IMR-90 (cell line): Measurements from ENCODE around the gene ARHGAP10. TPM values are rescaled to one million over a fixed set of nuclear protein-coding genes. Genes with fewer than 3 reads are reported as not detected.

Source experiments
- ATAC-seq: fragments of 200-7000 bp; cut with Tn5 transposase; 2 replicates; pipeline ENCODE4 v1.9.1; 2020; ENCODE audit warnings: low read depth, mild to moderate bottlenecking, moderate library complexity
- BruUV-seq: library from RNA; stranded (reverse); fragments of 400-500 nt; replicated peaks from 2 replicates; lab custom pipeline; 2021; lab: Mats Ljungman, UMichigan
- CTCF ChIA-PET: fragments of 300-600 bp; formaldehyde crosslinking; extraction: SDS; loops from one replicate; lab custom pipeline; 2021; ENCODE audit warnings: antibody characterized with exemption; lab: Yijun Ruan, JAX
- POLR2A ChIA-PET: fragments of 300-600 bp; sonication (Branson Sonifier 250); formaldehyde crosslinking; loops from one replicate; lab custom pipeline; 2022; ENCODE audit warnings: antibody characterized with exemption; ENCODE audit not compliant: unreplicated experiment; lab: Charles Lee
- DNase-seq: peaks from one replicate; pipeline ENCODE4 v3.0.0; 2013
- H2AFZ ChIP-seq: replicated peaks from 2 replicates; pipeline ENCODE3; 2013; ENCODE audit warnings: low read length, mild to moderate bottlenecking; ENCODE audit not compliant: poor library complexity
- H2AK5ac ChIP-seq: 2 replicates; pipeline ENCODE4 v1.6.1; 2013; ENCODE audit warnings: low read depth, low read length, inconsistent platforms
- H2AK9ac ChIP-seq: replicated peaks from 2 replicates; pipeline ENCODE3; 2013; ENCODE audit warnings: mild to moderate bottlenecking, low read depth, low read length, moderate library complexity; ENCODE audit not compliant: poor library complexity
- H2BK120ac ChIP-seq: 2 replicates; pipeline ENCODE4 v1.6.1; 2013; ENCODE audit warnings: low read depth, low read length, inconsistent platforms
- H2BK15ac ChIP-seq: 3 replicates; pipeline ENCODE4 v1.6.1; 2013; ENCODE audit warnings: low read depth, low read length, inconsistent platforms
- H2BK20ac ChIP-seq: 2 replicates; pipeline ENCODE4 v1.6.1; 2013; ENCODE audit warnings: low read depth, mild to moderate bottlenecking, inconsistent platforms, low read length, moderate library complexity
- H2BK5ac ChIP-seq: 2 replicates; pipeline ENCODE4 v1.6.1; 2013; ENCODE audit warnings: mild to moderate bottlenecking, low read depth, low read length, inconsistent platforms; ENCODE audit not compliant: poor library complexity, severe bottlenecking
- H3K14ac ChIP-seq: replicated peaks from 2 replicates; pipeline ENCODE4 v1.6.1; 2013; ENCODE audit warnings: low read depth, low read length, inconsistent platforms
- H3K18ac ChIP-seq: 2 replicates; pipeline ENCODE4 v1.6.1; 2013; ENCODE audit warnings: low read depth, low read length, control low read depth
- H3K23ac ChIP-seq: 2 replicates; pipeline ENCODE4 v1.6.1; 2013; ENCODE audit warnings: low read depth, low read length, inconsistent platforms
- H3K27ac ChIP-seq: 2 replicates; pipeline ENCODE4 v1.5.1; 2013; ENCODE audit warnings: mild to moderate bottlenecking, control low read depth, low read length; ENCODE audit not compliant: insufficient read depth
- H3K27me3 ChIP-seq: 2 replicates; pipeline ENCODE4 v1.6.1; 2013; ENCODE audit warnings: low read length; ENCODE audit not compliant: control insufficient read depth, insufficient read depth
- H3K36me3 ChIP-seq: 2 replicates; pipeline ENCODE4 v1.6.1; 2013; ENCODE audit warnings: low read length, mixed read lengths; ENCODE audit not compliant: control insufficient read depth, insufficient read depth
- H3K4ac ChIP-seq: 2 replicates; pipeline ENCODE4 v1.6.1; 2013; ENCODE audit warnings: low read depth, low read length, inconsistent platforms
- H3K4me1 ChIP-seq: 2 replicates; pipeline ENCODE4 v1.6.1; 2013; ENCODE audit warnings: low read length, mixed read lengths; ENCODE audit not compliant: control insufficient read depth, insufficient read depth
- H3K4me2 ChIP-seq: 2 replicates; pipeline ENCODE4 v1.6.1; 2013; ENCODE audit warnings: low read depth, mild to moderate bottlenecking, control low read depth, low read length, moderate library complexity
- H3K4me3 ChIP-seq: 2 replicates; pipeline ENCODE4 v1.5.1; 2013; ENCODE audit warnings: low read depth, mild to moderate bottlenecking, control low read depth, low read length, moderate library complexity; ENCODE audit not compliant: insufficient read depth
- H3K56ac ChIP-seq: 2 replicates; pipeline ENCODE4 v1.6.1; 2013; ENCODE audit warnings: low read length, inconsistent platforms; ENCODE audit not compliant: insufficient read depth; ENCODE audit errors: extremely low read depth
- H3K79me1 ChIP-seq, 2 experiments: 2 replicates each; pipeline ENCODE4 v1.6.1; 2013; ENCODE audit warnings: low read length in 2 of 2, inconsistent platforms in 1 of 2, low read depth in 1 of 2
- H3K9ac ChIP-seq: 2 replicates; pipeline ENCODE4 v1.6.1; 2013; ENCODE audit warnings: low read depth, low read length, control low read depth
- H3K9me1 ChIP-seq: 2 replicates; pipeline ENCODE4 v1.6.1; 2013; ENCODE audit warnings: low read length, inconsistent platforms; ENCODE audit not compliant: insufficient read depth
- H3K9me3 ChIP-seq: 2 replicates; pipeline ENCODE4 v1.6.1; 2013; ENCODE audit warnings: low read length; ENCODE audit not compliant: control insufficient read depth, insufficient read depth
- H4K20me1 ChIP-seq: 2 replicates; pipeline ENCODE4 v1.6.1; 2013; ENCODE audit warnings: low read length, inconsistent platforms; ENCODE audit not compliant: insufficient read depth
- H4K5ac ChIP-seq: 2 replicates; pipeline ENCODE4 v1.6.1; 2013; ENCODE audit warnings: mild to moderate bottlenecking, low read depth, low read length, control low read depth
- H4K8ac ChIP-seq, 2 experiments: 2 replicates each; pipeline ENCODE4 v1.6.1; 2013; ENCODE audit warnings: low read depth in 2 of 2, low read length in 2 of 2, control low read depth in 1 of 2, inconsistent platforms in 1 of 2
- H4K91ac ChIP-seq: 2 replicates; pipeline ENCODE4 v1.6.1; 2013; ENCODE audit warnings: low read depth, low read length, inconsistent platforms; ENCODE audit not compliant: insufficient read depth
- BHLHE40 ChIP-seq: fragments of 150-350 bp; IDR thresholded peaks from 2 replicates; pipeline ENCODE4 v1.6.1; 2016; ENCODE audit warnings: mild to moderate bottlenecking, low read depth, low read length
- CEBPB ChIP-seq: IDR thresholded peaks from 2 replicates; pipeline ENCODE4 v1.6.1; 2012; ENCODE audit warnings: low read depth, low read length, improper control_type of control experiment
- CHD1 ChIP-seq: IDR thresholded peaks from 2 replicates; pipeline ENCODE4 v1.6.1; 2012; ENCODE audit warnings: low read depth, low read length, improper control_type of control experiment
- FOS ChIP-seq: fragments of 150-350 bp; IDR thresholded peaks from 2 replicates; pipeline ENCODE4 v1.6.1; 2016; ENCODE audit warnings: low read depth, low read length
- MAFK ChIP-seq: IDR thresholded peaks from 2 replicates; pipeline ENCODE4 v1.6.1; 2012; ENCODE audit warnings: low read depth, low read length, improper control_type of control experiment
- MAZ ChIP-seq: IDR thresholded peaks from 2 replicates; pipeline ENCODE4 v1.6.1; 2012; ENCODE audit warnings: low read depth, mild to moderate bottlenecking, low read length, improper control_type of control experiment, moderate library complexity, borderline replicate concordance
- MXI1 ChIP-seq: IDR thresholded peaks from 2 replicates; pipeline ENCODE4 v1.6.1; 2012; ENCODE audit warnings: low read depth, mild to moderate bottlenecking, low read length, moderate library complexity, borderline replicate concordance
- NFE2L2 ChIP-seq: fragments of 150-350 bp; IDR thresholded peaks from 2 replicates; pipeline ENCODE4 v1.6.1; 2016; ENCODE audit warnings: low read depth, mild to moderate bottlenecking, low read length
- POLR2A ChIP-seq: IDR thresholded peaks from 2 replicates; pipeline ENCODE4 v1.6.1; 2012; ENCODE audit warnings: mild to moderate bottlenecking, low read depth, low read length
- RAD21 ChIP-seq: IDR thresholded peaks from 2 replicates; pipeline ENCODE4 v1.6.1; 2012; ENCODE audit warnings: low read length, improper control_type of control experiment
- RCOR1 ChIP-seq: IDR thresholded peaks from 2 replicates; pipeline ENCODE4 v1.6.1; 2012; ENCODE audit warnings: mild to moderate bottlenecking, low read length, improper control_type of control experiment; ENCODE audit not compliant: insufficient replicate concordance
- RFX5 ChIP-seq: IDR thresholded peaks from 2 replicates; pipeline ENCODE4 v1.8.0; 2012; ENCODE audit warnings: low read depth, mild to moderate bottlenecking, low read length, moderate library complexity
- SMC3 ChIP-seq: fragments of 150-350 bp; IDR thresholded peaks from 2 replicates; pipeline ENCODE4 v1.6.1; 2016; ENCODE audit warnings: low read depth, mild to moderate bottlenecking, antibody characterized with exemption, low read length, moderate library complexity
- WGBS, 2 experiments: methylation state at CpG; one replicate each; pipeline versions ENCODE4 v1.1.5 to v1.1.7; 2013; ENCODE audit warnings: missing lambda C conversion rate in 2 of 2; ENCODE audit not compliant: insufficient read length in 1 of 2; ENCODE audit errors: extremely low coverage in 2 of 2; 5-methylcytosine and 5-hydroxymethylcytosine counted together
- dilution Hi-C: fragments of 300-500 bp; cut with HindIII; formaldehyde crosslinking; loops from one replicate; pipeline ENCODE4 v1.14.3; 2018; ENCODE audit warnings: low sequenced_read_pairs; ENCODE audit not compliant: unreplicated experiment
- in situ Hi-C: fragments of 300-500 bp; cut with MboI; formaldehyde crosslinking; loops from 3 replicates; pipeline ENCODE4 v1.14.3; 2019; ENCODE audit warnings: low sequenced_read_pairs, inconsistent platforms, mixed read lengths
- intact Hi-C: fragments of 100-400 bp; cut with micrococcal nuclease; formaldehyde crosslinking; loops from 2 replicates; pipeline ENCODE4 v1.10.0; 2022
- polyA plus RNA-seq, 3 experiments: library from polyadenylated mRNA; depleted of rRNA; stranded (reverse); fragments of >200 nt; gene quantifications; 2 replicates each; pipeline ENCODE4 v1.2.3, GENCODE V29; 2012; ENCODE audit warnings: low replicate concordance in 1 of 3
- total RNA-seq: library from RNA; depleted of rRNA; stranded (reverse); fragments of >200 nt; gene quantifications from 2 replicates; pipeline ENCODE4 v1.2.3, GENCODE V29; 2012
- TF ChIP-seq, protein P1 (sequence below): fragments of 150-350 bp; IDR thresholded peaks from 2 replicates; pipeline ENCODE4 v1.6.1; 2016; ENCODE audit warnings: low read depth, mild to moderate bottlenecking, low read length, moderate library complexity, borderline replicate concordance
- TF ChIP-seq, protein P2 (sequence below): conservative IDR thresholded peaks from 2 replicates; pipeline ENCODE4 v1.5.1; 2012; ENCODE audit warnings: mild to moderate bottlenecking, low read depth, low read length, improper control_type of control experiment
- TF ChIP-seq, protein P3 (sequence below): fragments of 150-350 bp; IDR thresholded peaks from 2 replicates; pipeline ENCODE4 v1.6.1; 2017; ENCODE audit warnings: mild to moderate bottlenecking, antibody characterized with exemption, low read length, low read depth

ARHGAP10 gene
- total and polyA plus RNA-seq, 2 of the 4 experiments (the other 2 are of a cell fraction): 27.1 to 29.4 TPM

DNA sequence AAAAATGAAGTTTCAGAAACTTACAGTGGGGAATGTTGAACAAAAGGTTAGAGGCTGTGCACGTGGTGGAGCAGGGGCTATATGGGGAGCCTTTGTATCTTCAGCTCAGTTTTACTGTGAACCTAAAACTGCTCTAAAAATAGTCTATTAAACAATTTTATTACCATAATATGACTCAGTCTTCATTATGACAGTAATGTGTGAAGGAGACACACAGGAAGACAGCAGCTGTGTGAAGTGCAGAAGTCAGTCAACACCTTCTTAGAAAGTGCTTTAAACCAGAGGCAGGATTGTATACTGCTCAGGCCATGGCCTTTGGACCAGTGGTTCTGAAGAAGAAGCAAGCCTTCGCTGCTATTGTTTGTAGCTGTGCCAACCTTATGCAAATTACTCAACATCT lies 89.7 kb downstream of the ARHGAP10 start:
- Histone ChIP-seq H3K27me3 (no peaks in the 10 kb centered on the region), H3K9me1 (peaks cover 29% of the 10 kb centered on the region), H3K9ac (no peak overlapping the region), H3K18ac (no peak overlapping the region), H2BK5ac (no peak overlapping the region), H4K91ac (no peak overlapping the region), H2BK20ac (no peak overlapping the region), H4K8ac (no peak overlapping the region), H2AFZ (no peak overlapping the region), H3K4me1 (peaks cover 14% of the 10 kb centered on the region), H2BK15ac (no peak overlapping the region), H2AK9ac (no peak overlapping the region), H3K4me2 (no peak overlapping the region), H4K5ac (no peak overlapping the region), H3K23ac (no peak overlapping the region), H3K56ac (no peak overlapping the region), H3K27ac (no peak overlapping the region), H3K36me3 (peaks cover 9% of the 10 kb centered on the region), H3K14ac (no peak overlapping the region), H3K4me3 (no peak overlapping the region), H3K4ac (no peak overlapping the region), H3K79me1 (peaks cover 62 to 76% of the 10 kb centered on the region in 2 experiments), H4K20me1 (peaks cover 18% of the 10 kb centered on the region), H3K9me3 (no peaks in the 10 kb centered on the region), H2BK120ac (no peak overlapping the region), H2AK5ac (no peak overlapping the region)
- POLR2A ChIA-PET: no interaction called here
- ATAC-seq (0 out of 2 replicates have a peak, but pooled peaks have one; percentile 18), DNase-seq (no peak)
- TF ChIP-seq, protein P1, sequence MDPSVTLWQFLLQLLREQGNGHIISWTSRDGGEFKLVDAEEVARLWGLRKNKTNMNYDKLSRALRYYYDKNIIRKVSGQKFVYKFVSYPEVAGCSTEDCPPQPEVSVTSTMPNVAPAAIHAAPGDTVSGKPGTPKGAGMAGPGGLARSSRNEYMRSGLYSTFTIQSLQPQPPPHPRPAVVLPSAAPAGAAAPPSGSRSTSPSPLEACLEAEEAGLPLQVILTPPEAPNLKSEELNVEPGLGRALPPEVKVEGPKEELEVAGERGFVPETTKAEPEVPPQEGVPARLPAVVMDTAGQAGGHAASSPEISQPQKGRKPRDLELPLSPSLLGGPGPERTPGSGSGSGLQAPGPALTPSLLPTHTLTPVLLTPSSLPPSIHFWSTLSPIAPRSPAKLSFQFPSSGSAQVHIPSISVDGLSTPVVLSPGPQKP: no peak
- TF ChIP-seq SMC3 (no peak), RCOR1 (no peak), CEBPB (no peak), BHLHE40 (no peak), FOS (no peak), MAZ (no peak), CHD1 (no peak), MAFK (no peak), NFE2L2 (no peak), RAD21 (no peak), RFX5 (no peak), MXI1 (no peak), POLR2A (no peak)
- TF ChIP-seq, protein P2, sequence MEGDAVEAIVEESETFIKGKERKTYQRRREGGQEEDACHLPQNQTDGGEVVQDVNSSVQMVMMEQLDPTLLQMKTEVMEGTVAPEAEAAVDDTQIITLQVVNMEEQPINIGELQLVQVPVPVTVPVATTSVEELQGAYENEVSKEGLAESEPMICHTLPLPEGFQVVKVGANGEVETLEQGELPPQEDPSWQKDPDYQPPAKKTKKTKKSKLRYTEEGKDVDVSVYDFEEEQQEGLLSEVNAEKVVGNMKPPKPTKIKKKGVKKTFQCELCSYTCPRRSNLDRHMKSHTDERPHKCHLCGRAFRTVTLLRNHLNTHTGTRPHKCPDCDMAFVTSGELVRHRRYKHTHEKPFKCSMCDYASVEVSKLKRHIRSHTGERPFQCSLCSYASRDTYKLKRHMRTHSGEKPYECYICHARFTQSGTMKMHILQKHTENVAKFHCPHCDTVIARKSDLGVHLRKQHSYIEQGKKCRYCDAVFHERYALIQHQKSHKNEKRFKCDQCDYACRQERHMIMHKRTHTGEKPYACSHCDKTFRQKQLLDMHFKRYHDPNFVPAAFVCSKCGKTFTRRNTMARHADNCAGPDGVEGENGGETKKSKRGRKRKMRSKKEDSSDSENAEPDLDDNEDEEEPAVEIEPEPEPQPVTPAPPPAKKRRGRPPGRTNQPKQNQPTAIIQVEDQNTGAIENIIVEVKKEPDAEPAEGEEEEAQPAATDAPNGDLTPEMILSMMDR: no peak
- TF ChIP-seq, protein P3, sequence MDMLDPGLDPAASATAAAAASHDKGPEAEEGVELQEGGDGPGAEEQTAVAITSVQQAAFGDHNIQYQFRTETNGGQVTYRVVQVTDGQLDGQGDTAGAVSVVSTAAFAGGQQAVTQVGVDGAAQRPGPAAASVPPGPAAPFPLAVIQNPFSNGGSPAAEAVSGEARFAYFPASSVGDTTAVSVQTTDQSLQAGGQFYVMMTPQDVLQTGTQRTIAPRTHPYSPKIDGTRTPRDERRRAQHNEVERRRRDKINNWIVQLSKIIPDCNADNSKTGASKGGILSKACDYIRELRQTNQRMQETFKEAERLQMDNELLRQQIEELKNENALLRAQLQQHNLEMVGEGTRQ: no peak
- CTCF ChIA-PET: no interaction called here
- in situ Hi-C loops (no loop called here), intact Hi-C loops (loop anchor here (5.0 kb wide), 1 partner anchor 44 kb away; no protein-coding TSS in a partner anchor), dilution Hi-C loops (no loop called here)
- no TSS peak for BruUV-seq
- no CpG with 5 or more reads among the region's 2 CpGs for WGBS, 2 experiments
